Stimulated activated CD4-positive, alpha-beta T cell treated with anti-CD3 and anti-CD28 coated beads, Interleukin-4, amount 100 ng/mL, for 24 hours (primary cell): Measurements from ENCODE around the gene SERINC4.

Experiments
- DNase-seq: peaks from one replicate; pipeline ENCODE4 v3.0.0-alpha.2; 2020

SERINC4 gene

DNA sequence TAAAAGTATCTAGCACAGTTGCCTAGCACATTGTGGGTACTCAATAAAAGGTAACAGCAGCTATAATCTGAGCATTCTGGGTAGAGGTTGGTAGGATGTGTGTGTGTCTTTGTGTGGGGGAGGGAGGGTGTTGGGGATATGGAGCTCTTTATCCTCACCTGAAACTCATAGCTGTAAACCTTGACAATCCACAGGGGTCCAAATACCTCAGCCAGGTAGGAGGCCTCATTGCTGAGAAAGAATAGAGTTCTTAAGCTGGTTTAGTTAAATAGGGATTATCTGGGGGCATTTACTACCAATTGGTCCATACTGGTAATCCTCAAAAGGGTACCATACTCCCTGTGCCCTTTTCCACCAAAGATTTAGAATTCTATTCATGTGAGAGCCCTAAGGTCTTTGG lies 4.0 kb downstream of the SERINC4 start:
- DNase-seq: no peak

DNA sequence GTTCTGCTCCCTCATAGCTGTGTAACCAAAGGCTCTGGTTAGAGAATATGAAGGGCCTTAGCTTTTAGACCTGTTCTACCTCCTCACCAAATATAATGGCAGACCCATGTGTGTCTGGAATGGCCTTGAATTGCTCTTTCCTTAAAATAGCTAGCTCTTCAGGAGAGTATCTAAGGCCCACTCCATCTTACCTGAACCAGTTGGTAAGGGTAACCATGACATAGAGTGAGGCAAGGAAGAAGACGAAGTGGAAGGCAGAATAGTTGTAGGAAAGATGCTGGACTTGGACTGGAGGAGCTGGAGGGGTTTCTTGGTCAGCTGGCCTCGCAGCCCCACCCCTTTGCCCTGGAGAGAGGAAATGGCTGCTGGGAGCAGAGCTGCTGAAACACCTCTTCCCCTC lies 4.8 kb downstream of the SERINC4 start:
- DNase-seq: no peak

DNA sequence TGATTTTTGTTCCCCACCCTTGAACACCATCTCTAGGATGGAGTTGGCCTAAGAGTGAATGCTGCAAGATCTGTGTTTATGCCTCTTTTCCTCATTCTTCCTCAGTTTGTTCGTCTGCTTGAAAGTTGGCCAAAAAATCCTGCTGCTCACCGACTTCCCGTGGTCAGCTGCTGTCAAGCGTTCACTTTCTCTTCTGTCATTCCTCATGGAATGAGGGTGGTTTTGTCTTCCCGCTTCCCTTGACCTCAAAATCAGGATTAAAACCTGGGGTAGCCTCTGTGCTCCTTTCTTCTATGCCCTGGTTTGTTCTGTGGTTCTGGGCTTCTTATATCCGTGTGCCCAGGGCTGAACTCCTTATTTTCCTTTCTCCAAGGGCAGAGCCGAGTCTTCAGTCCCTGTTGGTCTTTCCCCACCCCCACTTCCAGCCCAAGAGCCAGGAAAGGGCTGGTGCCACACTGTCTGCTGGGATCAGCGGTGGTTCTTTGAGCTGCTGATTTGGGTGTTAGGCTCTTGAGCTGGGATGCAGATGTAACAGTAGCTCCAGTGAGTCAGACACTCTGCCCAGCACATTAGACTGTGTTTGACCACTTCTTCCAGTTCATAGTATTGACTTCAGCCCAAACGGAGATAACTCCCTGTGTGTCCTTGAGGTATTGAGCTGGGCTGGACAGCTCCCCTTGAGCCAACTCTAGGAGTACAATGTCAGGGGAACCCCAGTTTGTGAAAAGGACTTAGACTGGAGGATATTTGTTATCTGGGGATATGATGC lies 5.6 kb downstream of the SERINC4 start:
- no peak for DNase-seq

DNA sequence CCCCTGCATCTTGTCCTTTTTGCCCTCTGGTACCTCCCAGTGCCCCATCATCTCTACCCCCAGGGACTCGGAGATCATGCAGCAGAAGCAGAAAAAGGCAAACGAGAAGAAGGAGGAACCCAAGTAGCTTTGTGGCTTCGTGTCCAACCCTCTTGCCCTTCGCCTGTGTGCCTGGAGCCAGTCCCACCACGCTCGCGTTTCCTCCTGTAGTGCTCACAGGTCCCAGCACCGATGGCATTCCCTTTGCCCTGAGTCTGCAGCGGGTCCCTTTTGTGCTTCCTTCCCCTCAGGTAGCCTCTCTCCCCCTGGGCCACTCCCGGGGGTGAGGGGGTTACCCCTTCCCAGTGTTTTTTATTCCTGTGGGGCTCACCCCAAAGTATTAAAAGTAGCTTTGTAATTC lies 6.4 kb downstream of the SERINC4 start:
- no peak for DNase-seq

DNA sequence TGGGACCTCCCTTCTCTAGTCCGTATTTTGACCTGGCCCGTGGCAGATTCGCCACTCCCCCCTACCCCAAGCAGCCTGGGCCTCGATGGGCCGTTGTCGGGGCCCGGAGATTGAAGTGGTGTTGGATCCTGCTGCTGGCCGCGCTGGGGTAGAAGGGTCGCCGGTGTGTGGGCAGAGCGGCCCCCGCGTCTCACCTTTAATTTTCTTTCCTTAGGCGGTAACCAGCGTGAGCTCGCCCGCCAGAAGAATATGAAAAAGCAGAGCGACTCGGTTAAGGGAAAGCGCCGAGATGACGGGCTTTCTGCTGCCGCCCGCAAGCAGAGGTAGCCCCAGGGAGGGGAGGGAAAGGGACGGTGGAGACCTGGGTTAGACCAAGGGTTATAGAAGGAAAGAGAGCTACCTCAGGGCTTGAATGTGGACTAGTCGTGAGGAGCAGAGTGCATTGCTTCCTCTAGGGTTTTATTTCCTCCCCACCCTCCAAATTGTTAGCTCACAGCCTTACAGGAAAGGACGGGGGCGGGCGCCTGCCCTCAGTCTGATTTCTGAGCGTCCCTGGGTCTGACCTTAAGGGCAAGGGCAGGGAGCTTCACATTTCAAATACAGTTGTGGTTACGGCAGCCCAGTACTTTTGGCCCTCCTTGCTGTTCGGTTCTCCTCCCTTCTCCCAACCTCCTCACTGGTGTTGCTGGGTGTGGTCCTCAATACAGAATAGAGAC lies 7.1 kb downstream of the SERINC4 start:
- peak; percentile 25 for DNase-seq

DNA sequence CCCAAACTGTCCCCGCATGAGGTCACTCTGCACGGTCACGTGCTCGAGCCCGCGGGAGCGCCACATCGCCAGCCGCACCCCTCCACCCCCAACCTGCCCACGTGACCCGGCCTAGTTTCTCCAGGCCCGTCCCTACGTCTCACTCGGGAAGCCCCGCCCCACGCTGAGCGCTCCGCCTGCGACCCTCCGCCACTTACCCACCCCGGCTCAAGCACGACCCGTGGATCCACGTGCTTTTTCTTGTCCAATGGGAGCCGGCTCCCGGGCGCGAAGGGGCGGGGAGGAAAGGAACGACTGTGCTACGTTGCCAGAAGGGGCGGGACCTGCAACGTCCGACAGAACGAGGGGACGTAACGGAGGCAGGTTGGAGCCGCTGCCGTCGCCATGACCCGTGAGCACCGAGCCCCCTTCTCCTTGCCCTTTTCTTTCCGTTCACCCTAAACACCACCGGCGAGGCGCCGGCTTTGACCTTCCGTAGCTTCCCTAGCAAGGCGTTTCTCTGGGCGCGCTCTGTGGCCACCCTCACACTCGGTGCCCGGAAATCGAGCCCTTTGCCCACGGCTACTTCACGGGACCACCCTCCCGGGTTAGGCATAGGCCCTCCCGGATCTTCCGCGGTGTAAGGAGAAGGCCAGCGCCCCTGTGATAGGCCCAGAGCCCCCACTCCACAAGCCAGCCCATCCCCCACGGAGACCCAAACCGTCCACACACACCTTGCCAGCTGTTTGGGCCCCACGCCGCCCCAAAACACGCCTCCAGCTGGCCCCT lies 7.8 kb downstream of the SERINC4 start, which contains the start of gene SERF2:
Gene SERF2, plus strand, starts transcription at position 328 of the 768 bp plus-strand sequence. Its CDS starts 57 bp downstream, at position 385.
- DNase-seq: peak; percentile 100

DNA sequence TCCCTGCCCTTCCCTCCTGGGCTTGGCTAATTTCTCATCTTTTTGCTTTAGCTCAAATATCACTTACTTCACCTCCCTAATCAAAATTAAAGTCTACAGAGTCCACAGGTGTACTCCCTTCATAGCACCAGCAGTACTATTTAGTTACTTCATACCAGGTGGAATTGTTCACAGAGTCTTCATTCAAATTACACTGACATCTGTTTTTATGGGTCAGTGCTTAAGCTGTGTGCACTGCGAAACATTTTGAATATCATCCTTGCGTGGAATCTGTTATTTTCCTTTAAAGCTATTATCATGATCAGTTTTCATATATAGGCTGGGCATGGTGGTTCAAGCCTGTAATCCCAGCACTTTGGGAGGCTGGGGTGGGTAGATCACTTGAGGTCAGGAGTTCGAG lies 10.6 kb downstream of the SERINC4 start:
- DNase-seq: no peak

DNA sequence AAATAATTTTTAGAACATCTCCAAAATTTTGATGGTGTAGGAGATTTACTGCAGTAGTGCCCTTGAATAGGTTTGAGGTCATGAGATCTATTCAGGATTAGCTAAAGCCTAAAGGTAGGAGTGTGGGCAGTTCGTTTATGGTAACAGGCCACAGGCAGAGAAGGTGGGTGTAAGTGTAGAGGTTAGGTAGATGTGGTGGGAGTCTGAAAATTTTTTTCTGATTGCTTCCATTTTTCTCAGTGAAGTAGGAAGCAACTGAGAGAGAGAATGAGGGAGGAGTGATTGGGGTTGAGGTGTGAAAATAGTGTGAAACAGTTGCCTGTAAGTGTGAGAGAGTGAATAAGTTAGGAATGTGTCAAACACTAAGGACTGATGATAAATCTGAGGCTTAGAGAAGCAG lies 21.0 kb downstream of the SERINC4 start:
- DNase-seq: no peak

DNA sequence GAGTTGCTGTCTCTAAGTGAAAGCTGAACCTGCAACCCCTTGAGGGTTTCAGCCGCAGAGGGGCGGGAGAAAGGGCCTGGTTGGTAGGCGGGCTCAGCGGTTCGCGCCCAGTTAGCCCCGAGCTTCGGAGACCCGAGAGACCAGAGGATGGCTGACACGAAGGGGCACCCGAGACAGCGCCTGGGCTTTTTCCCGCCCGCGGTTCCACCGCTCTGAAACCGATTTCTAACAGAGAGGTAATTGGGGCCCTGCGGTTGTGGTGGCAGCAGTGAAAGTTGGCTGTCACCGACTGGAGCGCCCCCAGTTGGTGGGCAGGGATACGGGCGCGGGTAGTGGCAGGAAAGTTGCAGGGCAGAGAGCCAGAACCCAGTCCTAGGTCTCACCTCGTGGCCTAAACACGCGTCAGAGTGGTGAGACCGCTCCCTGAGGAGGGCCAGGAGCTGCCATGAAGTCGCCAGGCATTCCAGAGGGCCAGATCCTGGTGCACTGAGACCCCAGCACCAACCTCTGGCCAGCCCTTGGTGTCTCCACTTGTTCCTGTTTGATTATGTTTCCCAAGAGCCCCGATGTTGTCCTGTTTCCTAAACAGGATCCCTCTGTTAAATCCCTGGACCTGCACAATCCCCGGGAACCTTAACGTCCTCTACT lies 22.6 kb downstream of the SERINC4 start:
- DNase-seq: peak; percentile 86

DNA sequence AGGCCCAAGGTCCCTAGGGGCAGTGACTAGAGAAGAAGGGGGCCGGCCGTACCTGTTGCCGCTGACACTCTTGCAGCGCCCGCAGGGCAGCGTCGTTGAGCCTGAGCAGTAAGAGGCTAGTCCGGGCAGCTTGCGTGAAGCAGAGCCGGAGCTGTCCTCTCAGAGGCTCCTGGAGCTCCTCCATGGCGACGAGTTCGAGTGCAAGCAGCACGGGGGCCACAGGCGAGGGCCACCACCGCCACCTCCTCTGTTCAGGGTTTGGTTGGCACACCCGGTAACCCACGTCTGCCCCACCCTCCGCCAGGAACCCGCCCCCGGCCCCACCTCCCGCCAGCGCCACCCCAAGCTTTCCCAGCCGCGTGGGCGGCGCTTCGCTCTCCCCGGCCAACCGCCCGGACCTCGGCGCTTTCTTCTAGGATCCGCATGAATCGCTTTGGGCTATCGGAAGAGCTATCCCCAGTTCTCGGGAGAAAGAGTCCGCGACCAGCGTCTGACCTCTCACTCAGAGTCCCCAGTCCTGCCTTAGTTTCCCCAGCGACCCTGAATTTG lies 23.2 kb downstream of the SERINC4 start, which contains the start of gene ELL3:
Gene ELL3, minus strand, starts transcription at position 249 of the 549 bp plus-strand sequence. Its CDS starts 65 bp downstream, at position 184.
- peak; percentile 68 for DNase-seq

DNA sequence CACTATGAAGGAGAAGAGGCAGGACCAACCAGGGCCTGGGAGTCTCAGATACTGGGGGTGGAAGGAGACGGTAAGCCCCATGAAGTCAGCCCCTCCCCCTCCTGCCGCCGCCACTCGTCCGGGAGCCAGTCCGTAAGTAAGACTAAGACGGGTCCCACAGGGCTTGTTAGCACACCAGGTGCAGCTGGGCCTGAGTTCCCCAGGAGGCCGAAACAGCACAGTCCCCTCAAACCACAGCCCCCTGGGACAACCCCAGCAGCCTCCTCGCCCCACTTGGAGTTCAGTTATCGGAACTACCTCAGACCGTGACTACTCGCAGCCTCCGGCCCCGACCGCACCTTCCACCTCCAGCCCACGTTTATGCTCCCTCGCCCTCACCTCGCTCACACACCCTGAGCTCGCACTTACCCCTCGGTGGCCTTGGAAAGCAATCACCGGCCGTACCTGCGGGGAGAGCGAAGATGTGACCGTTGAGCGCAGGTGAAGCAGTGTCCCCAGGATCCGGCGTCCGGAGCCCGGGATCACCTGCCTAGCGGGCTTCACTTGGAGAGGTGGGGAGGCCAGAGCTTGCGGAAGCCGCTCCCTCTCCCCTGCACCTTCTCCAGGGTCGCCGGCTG lies 23.8 kb downstream of the SERINC4 start:
- DNase-seq: peak; percentile 19

DNA sequence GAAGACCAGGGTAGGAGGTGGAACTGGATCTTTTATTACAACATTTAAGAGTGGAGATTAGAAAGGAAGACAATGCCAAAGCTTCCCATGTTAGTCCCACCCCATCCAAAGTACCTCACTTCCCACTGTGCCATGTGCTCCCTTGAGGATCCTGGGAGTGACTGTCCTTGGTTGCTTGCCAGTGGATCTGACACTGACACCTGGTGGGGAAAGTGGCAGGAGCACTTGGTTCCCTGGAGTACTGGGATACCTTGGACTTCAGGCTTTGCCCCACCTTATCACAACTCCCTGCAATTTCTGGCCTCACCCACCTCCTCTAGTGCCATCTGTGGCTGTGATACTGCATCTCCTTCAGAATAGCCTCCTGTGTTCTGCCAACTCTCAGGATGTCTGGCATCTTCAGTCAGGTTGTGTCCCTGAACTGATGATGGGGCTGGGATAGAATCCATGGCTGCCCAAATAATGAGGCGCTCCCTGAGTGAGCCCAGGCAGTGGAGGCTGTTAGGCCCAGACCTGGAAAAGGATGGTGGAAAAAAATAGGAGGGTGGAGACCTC lies 24.5 kb downstream of the SERINC4 start:
- DNase-seq: no peak

DNA sequence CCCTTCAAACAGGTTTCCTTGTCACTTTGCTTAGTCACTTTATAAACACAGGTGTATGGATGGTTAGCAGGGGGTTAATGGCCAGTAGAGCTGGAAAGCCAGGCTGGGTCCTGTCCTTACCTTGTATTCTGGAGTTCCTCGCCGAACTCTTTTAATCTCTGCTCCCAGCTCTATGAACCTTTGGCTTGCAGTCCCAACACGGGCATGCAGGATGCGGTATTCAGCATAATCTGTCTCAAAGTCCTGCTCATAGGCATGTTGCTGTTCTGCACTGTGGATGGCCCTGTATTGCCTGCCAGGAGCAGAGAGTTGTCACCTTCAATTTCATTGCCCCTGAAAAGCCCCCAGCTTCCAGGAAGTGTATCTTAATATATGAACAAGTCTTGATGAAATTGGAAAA lies 26.0 kb downstream of the SERINC4 start:
- DNase-seq: no peak

DNA sequence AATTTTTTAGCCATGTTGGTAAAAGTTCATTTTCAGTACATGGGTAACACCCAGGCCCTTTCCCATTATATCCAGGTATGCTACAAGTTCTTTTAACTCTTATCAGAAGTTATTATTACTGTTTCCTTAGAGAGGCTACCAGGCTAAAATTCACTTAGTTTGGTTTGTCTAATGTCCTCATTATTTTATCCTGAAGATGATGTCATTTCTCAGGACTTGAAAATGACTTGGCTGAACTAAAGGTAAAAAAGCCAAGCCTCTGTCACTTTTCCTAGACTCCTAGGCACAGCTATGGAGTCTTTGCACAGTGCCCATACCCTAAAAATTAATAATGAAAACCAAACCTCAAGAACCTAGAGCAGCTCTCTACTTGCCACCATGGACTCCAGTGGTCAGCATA lies 27.4 kb downstream of the SERINC4 start:
- DNase-seq: no peak

DNA sequence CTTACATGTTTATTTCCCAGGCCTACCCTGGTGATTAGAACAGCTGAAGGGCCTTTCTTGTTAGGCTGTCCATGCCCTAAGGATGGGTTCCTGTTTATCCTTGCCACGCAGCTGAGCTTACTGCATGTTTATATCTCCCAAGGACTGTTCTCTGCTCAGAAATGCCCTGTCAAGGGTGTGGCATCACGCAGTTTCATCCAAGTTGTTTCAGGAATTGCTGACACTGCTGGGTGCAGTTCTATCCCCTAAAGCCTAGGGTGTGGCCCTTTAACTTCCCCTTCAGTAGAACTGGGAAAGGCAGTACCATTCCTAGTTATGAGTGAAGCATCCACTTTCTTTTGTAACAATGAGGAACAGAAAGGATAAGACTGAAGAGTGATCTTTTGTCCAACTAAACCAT lies 28.2 kb downstream of the SERINC4 start:
- no peak for DNase-seq

DNA sequence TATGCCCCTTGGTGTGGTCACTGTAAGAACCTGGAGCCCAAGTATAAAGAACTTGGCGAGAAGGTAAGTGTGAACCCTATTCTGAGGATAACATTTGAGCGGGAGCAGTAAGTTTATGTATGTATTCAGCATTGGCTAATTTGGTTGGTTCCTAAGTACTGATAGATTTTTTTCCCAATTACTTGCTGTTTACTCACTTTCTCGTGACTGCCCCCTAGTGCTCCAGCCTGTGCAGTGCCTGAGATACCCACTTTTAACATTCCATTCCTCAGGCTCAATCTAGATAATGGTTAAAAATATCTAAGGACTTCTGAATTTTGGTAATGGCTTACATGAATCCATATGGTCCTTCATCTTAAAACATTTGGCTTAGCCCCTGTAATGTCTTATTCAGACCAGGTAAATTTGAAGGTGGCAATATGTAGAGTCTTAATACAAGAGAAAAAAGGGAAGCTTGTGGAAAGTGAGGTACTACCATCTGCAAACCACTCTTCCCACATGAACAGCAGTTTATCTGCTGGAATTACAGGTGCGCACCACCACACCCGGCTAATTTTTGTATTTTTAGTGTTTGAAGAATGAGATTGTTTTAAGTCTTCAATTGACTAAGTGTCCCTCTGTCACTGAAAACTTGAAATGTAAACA lies 30.3 kb downstream of the SERINC4 start:
- DNase-seq: peak; percentile 69

DNA sequence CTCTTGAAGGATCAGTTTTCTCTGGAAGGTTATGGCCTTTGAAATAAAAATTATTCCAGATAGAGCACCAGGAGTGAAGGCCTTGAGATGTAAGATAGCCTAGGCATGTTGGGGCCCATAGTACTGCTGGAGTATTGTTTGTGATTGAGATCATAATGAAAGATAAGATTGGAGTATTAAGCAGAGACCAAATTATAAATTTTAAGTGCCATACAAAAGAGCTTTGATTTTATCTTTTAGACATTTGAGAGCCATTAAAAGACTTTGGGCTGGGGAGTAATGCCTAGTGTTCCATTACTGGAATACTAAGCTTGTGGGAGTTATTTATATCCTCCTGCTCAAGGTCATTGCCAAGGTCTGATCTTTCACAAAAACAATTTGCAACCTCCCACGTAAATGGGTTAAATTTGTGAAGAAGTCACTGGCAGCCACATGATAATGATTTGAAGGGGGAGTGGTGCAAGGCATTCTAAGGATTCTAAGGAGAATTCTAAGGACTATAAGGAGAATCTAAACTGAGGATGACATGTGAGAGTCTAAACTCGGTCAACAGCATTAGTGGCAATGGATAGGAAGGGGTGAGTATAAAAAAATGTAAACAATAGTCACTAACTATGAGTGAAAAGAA lies 36.1 kb downstream of the SERINC4 start:
- DNase-seq: no peak

DNA sequence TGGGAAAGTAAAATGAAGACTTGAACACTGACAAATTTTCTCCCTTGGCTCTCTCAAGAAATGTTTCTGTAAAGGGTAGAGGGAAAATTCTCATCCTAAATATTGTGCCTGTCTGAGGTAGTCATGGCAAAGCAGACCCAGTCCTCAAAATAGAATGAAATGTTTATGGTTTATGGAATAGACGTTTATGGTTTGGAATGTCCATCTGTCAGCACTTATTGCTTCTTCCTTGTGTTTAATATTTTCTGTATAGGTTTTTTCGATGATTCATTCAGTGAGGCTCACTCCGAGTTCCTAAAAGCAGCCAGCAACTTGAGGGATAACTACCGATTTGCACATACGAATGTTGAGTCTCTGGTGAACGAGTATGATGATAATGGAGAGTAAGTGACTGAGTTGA lies 37.2 kb downstream of the SERINC4 start:
- DNase-seq: no peak

DNA sequence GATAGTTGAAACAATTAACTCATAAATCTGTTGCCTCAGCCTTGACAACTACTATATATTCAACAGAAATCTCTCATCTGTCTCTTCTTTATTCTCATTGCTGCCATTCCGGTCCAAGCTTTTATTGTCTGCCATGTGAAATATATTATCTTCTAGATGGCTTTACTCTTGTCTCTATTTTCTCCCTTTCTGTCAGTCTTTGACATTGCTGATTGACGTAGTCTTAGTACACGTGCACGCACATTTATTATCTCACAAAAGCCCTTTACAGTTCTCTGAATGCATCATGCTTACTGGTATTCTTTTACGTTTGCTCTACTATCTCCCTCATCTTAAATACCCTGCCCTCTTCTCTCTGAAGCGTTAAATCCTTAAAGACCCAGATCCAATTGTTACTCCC lies 48.1 kb downstream of the SERINC4 start:
- DNase-seq: no peak

DNA sequence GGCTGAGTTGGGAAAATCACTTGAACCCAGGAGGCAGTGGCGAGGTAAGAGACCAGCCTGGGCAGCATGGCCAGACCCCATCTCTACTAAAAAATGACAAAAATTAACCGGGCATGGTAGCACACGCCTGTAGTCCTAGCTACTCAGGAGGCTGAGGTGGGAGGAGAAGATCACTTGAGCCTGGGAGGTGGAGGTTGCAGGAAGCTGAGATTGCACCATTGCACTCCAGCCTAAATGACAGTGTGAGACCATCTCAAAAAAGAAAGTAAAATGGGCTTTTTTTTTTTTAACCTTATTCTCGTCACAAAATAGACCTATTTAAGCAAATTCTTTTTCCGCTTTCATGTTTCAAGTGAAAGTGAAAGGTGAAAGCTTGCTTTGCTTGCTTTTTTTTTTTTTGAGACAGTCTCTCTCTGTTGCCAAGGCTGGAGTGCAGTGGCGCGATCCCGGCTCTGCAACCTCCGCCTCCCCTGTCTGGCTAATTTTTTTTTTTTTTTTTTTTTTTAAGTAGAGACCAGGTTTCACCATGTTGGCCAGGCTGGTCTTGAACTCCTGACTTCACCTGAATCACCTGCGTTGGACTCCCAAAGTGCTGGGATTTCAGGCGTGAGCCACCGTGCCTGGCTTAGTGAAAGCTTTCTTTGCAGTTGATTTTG lies 50.2 kb downstream of the SERINC4 start:
- peak; percentile 49 for DNase-seq
